Tibial artery (tissue), 4 donors: ENCODE measurements around the gene INPP4B.

Source experiments
- DNase-seq, 2 donors: peaks; one replicate each; pipeline ENCODE4 v3.0.0-alpha.2; 2019
- H3K27ac ChIP-seq, 2 donors: fragments of 200-600 bp; sonication (generic) in 1 of 2; 1 replicate in 1 of 2; 2 replicates in 1 of 2; pipeline ENCODE4 v1.5.1; 2018 to 2019; ENCODE audit warnings: mild to moderate bottlenecking in 1 of 2
- H3K27me3 ChIP-seq, 2 donors: fragments of 200-600 bp; sonication (generic) in 1 of 2; one replicate each; pipeline versions ENCODE4 v1.5.1 to v1.6.0; 2016 to 2019
- H3K36me3 ChIP-seq, 3 donors: fragments of 200-600 bp; sonication (generic) in 2 of 3; one replicate each; pipeline ENCODE4 v1.5.1; 2016 to 2019; ENCODE audit warnings: mild to moderate bottlenecking in 2 of 3
- H3K4me1 ChIP-seq, 4 donors: fragments of 200-600 bp; sonication (generic) in 2 of 4; 1 replicate in 3 of 4; 2 replicates in 1 of 4; pipeline ENCODE4 v1.5.1; 2016 to 2019
- H3K4me3 ChIP-seq, 2 donors: fragments of 200-600 bp; sonication (generic) in 1 of 2; 1 replicate in 1 of 2; 2 replicates in 1 of 2; pipeline ENCODE4 v1.5.1; 2018 to 2019; ENCODE audit warnings: mild to moderate bottlenecking in 2 of 2
- H3K9me3 ChIP-seq, 3 donors: fragments of 200-600 bp; sonication (generic) in 1 of 3; one replicate each; pipeline ENCODE4 v1.5.1; 2016 to 2019
- CTCF ChIP-seq, 2 experiments: fragments of 200-600 bp in 1 of 2; fragments of 450-650 bp in 1 of 2; IDR thresholded peaks; one replicate each; pipeline ENCODE4 v1.5.1; 2017 to 2019; ENCODE audit warnings: antibody characterized with exemption in 2 of 2, mild to moderate bottlenecking in 1 of 2, moderate library complexity in 1 of 2
- intact Hi-C: fragments of 100-400 bp; cut with DNase I; formaldehyde crosslinking; loops from one replicate; pipeline ENCODE4 v1.15.0; 2023; ENCODE audit warnings: low total_unique reads

The INPP4B gene

GRCh38 chr4:142881331-142881730 is 35.2 kb upstream of the INPP4B start:
- Histone ChIP-seq H3K4me1 (peaks cover 0 to 6% (median 2%) of the 10 kb centered on the region in 4 donors), H3K36me3 (no peaks in the 10 kb centered on the region), H3K9me3 (no peaks in the 10 kb centered on the region), H3K27me3 (no peaks in the 10 kb centered on the region), H3K27ac (no peak overlapping the region), H3K4me3 (no peak overlapping the region)
- DNase-seq: no peak
- intact Hi-C loops: no loop called here
- TF ChIP-seq CTCF (IDR thresholded peaks at IDR 0.05): no peak

- no peak for DNase-seq
- H3K27ac ChIP-seq: no peak overlapping the region
- H3K4me1 ChIP-seq: peaks cover 0 to 19% (median 2%) of the 10 kb centered on the region in 4 donors
- intact Hi-C loops: no loop called here
- H3K4me3 ChIP-seq: no peak overlapping the region
- no peak for TF ChIP-seq CTCF (IDR thresholded peaks at IDR 0.05)
- no peaks in the 10 kb centered on the region for H3K36me3 ChIP-seq
- no peaks in the 10 kb centered on the region for H3K9me3 ChIP-seq
- H3K27me3 ChIP-seq: no peaks in the 10 kb centered on the region
Observed at GRCh38 chr4:142875117-142875516, 29.0 kb upstream of the INPP4B start.

- Histone ChIP-seq H3K27me3 (no peaks in the 10 kb centered on the region), H3K27ac (no peak overlapping the region), H3K4me1 (peaks cover 0 to 19% (median 2%) of the 10 kb centered on the region in 4 donors), H3K4me3 (no peak overlapping the region), H3K9me3 (no peaks in the 10 kb centered on the region), H3K36me3 (no peaks in the 10 kb centered on the region)
- no peak for DNase-seq
- intact Hi-C loops: no loop called here
- TF ChIP-seq CTCF (IDR thresholded peaks at IDR 0.05): no peak
Observed at GRCh38 chr4:142874684-142875083, 28.6 kb upstream of the INPP4B start.

- Histone ChIP-seq H3K36me3 (no peaks in the 10 kb centered on the region), H3K4me1 (peaks cover 0 to 5% (median 0%) of the 10 kb centered on the region in 4 donors), H3K9me3 (no peaks in the 10 kb centered on the region), H3K27me3 (no peaks in the 10 kb centered on the region), H3K4me3 (no peak overlapping the region), H3K27ac (no peak overlapping the region)
- TF ChIP-seq CTCF (IDR thresholded peaks at IDR 0.05): no peak
- intact Hi-C loops: no loop called here
- no peak for DNase-seq
Observed at GRCh38 chr4:142866685-142867084, 20.6 kb upstream of the INPP4B start.

GRCh38 chr4:142861351-142861750 is 15.2 kb upstream of the INPP4B start:
- Histone ChIP-seq H3K4me1 (peaks cover 0 to under 1% (median 0%) of the 10 kb centered on the region in 4 donors), H3K9me3 (no peaks in the 10 kb centered on the region), H3K27ac (no peak overlapping the region), H3K27me3 (no peaks in the 10 kb centered on the region), H3K36me3 (no peaks in the 10 kb centered on the region), H3K4me3 (no peak overlapping the region)
- DNase-seq: no peak
- intact Hi-C loops: no loop called here
- no peak for TF ChIP-seq CTCF (IDR thresholded peaks at IDR 0.05)

GRCh38 chr4:142858965-142859364 is 12.9 kb upstream of the INPP4B start:
- no peak for DNase-seq
- Histone ChIP-seq H3K4me3 (no peak overlapping the region), H3K36me3 (no peaks in the 10 kb centered on the region), H3K27me3 (no peaks in the 10 kb centered on the region), H3K27ac (no peak overlapping the region), H3K9me3 (no peaks in the 10 kb centered on the region), H3K4me1 (no peaks in the 10 kb centered on the region)
- intact Hi-C loops: no loop called here
- TF ChIP-seq CTCF (IDR thresholded peaks at IDR 0.05): no peak
